Stimulated activated naive CD4-positive, alpha-beta T cell (primary cell): ENCODE data around the gene ZSCAN12.
"Not testable (repeated sequence)": the region's sequence is repeated elsewhere in the genome, so short reads cannot be mapped to it uniquely, and the experiment has no call there.

Experiments
- DNase-seq, 6 experiments: peaks; one replicate each; lab custom pipeline; 2025; lab: John Stamatoyannopoulos, UW

ZSCAN12 gene

GRCh38 chr6:28399350-28400121 lies at the start of gene ZSCAN12:
Gene ZSCAN12, minus strand, starts transcription at chr6:28399747. Its CDS starts 1,342 bp downstream, at chr6:28398405.
- peak; percentile 65 to 85 (median 70) for DNase-seq

GRCh38 chr6:28449056-28449455 lies 49.5 kb upstream of the ZSCAN12 start:
- DNase-seq: peak in 5 of 6 experiments; percentile 17 to 75 (median 60)

GRCh38 chr6:28447512-28447906 lies 48.0 kb upstream of the ZSCAN12 start:
- DNase-seq: not testable (repeated sequence)

GRCh38 chr6:28446818-28447511 lies 47.4 kb upstream of the ZSCAN12 start:
- peak in 2 of 6 experiments; percentile 3 to 18 for DNase-seq

- peak in 2 of 6 experiments; percentile 3 to 8 for DNase-seq
Measured at GRCh38 chr6:28444759-28445158, 45.2 kb upstream of the ZSCAN12 start.

- DNase-seq: peak; percentile 74 to 90 (median 84)
Measured at GRCh38 chr6:28443112-28443773, 43.7 kb upstream of the ZSCAN12 start, which contains the start of gene ZSCAN23. Gene ZSCAN23, minus strand, starts transcription at chr6:28443491. Its CDS starts 7,225 bp downstream, at chr6:28436266.

- DNase-seq: no peak
Measured at GRCh38 chr6:28442586-28442985, 43.0 kb upstream of the ZSCAN12 start.

GRCh38 chr6:28436404-28436803 lies 36.9 kb upstream of the ZSCAN12 start:
- DNase-seq: no peak

- DNase-seq: no peak
Measured at GRCh38 chr6:28433119-28433518, 33.6 kb upstream of the ZSCAN12 start.

- no peak for DNase-seq
Measured at GRCh38 chr6:28429781-28430180, 30.2 kb upstream of the ZSCAN12 start.

GRCh38 chr6:28425944-28426541 lies 26.5 kb upstream of the ZSCAN12 start:
- no peak for DNase-seq

GRCh38 chr6:28424163-28424562 lies 24.6 kb upstream of the ZSCAN12 start:
- no peak for DNase-seq

GRCh38 chr6:28423546-28423945 lies 24.0 kb upstream of the ZSCAN12 start:
- no peak for DNase-seq

GRCh38 chr6:28413681-28414080 lies 14.1 kb upstream of the ZSCAN12 start:
- DNase-seq: no peak

GRCh38 chr6:28410767-28411166 lies 11.2 kb upstream of the ZSCAN12 start:
- DNase-seq: no peak

GRCh38 chr6:28408076-28408802 lies 8.7 kb upstream of the ZSCAN12 start:
- no peak for DNase-seq

GRCh38 chr6:28407401-28407800 lies 7.9 kb upstream of the ZSCAN12 start:
- DNase-seq: no peak

GRCh38 chr6:28403923-28404322 lies 4.4 kb upstream of the ZSCAN12 start:
- not testable (repeated sequence) for DNase-seq

GRCh38 chr6:28402197-28402596 lies 2.6 kb upstream of the ZSCAN12 start:
- no peak for DNase-seq

- no peak for DNase-seq
Measured at GRCh38 chr6:28401172-28401571, 1.6 kb upstream of the ZSCAN12 start.

- no peak for DNase-seq
Measured at GRCh38 chr6:28400122-28400451, 540 bp upstream of the ZSCAN12 start.

- DNase-seq: no peak
Measured at GRCh38 chr6:28395918-28396317, 3.6 kb downstream of the ZSCAN12 start.
